ENCODE data around the gene TMEM79.

TMEM79 gene, protein sequence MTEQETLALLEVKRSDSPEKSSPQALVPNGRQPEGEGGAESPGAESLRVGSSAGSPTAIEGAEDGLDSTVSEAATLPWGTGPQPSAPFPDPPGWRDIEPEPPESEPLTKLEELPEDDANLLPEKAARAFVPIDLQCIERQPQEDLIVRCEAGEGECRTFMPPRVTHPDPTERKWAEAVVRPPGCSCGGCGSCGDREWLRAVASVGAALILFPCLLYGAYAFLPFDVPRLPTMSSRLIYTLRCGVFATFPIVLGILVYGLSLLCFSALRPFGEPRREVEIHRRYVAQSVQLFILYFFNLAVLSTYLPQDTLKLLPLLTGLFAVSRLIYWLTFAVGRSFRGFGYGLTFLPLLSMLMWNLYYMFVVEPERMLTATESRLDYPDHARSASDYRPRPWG

GRCh38 chr1:156284112-156284511 lies at the start of gene TMEM79:
TSS of gene TMEM79 (plus strand) at chr1:156284325. CDS start at chr1:156285227, 902 bp downstream.
- no peak for DNase-seq

DNA sequence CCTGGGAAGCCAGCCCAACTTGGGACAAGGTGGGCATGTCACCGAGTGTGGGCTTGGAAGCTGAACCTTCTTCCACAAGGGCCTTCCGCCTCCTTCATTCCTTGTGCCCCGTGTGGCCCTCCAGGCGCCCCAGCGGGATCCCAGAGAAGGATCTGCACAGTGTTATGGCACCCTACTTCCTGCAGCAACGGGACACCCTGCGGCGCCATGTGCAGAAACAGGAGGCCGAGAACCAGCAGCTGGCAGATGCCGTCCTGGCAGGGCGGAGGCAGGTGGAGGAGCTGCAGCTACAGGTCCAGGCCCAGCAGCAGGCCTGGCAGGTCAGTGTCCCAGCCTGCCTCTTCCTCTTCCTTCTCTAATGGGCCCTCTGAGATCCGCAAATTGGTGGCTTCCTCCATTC lies 48.0 kb upstream of the TMEM79 start:
- no peak for DNase-seq

DNA sequence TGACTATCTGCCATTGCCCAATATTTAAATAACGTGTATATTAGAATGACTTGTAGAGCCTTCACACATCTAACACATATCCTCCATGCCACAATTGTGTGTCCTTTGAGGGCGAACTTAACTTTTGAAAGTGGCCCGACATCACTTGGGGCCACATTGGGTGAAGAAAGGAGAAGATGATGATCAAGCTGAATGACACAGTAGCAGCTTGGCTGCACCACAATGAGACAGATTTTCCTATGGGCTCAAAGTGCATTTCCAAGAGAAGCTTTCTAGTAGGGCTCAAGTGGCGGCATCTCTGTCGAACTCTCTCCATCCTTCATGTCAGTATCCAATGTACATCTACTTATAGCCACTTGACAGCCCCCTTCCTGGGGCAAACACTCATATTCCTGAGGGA lies 45.9 kb upstream of the TMEM79 start:
- no peak for DNase-seq

GRCh38 chr1:156241311-156241811 lies 42.8 kb upstream of the TMEM79 start:
- DNase-seq: no peak

- DNase-seq: no peak
These were observed 42.2 kb upstream of the TMEM79 start, which contains the start of gene BGLAP for GRCh38 chr1:156241926-156242325. TSS of gene BGLAP (plus strand) at chr1:156242184. CDS start at chr1:156242232, 48 bp downstream.

GRCh38 chr1:156242738-156243137 lies 41.4 kb upstream of the TMEM79 start:
- DNase-seq: no peak

DNA sequence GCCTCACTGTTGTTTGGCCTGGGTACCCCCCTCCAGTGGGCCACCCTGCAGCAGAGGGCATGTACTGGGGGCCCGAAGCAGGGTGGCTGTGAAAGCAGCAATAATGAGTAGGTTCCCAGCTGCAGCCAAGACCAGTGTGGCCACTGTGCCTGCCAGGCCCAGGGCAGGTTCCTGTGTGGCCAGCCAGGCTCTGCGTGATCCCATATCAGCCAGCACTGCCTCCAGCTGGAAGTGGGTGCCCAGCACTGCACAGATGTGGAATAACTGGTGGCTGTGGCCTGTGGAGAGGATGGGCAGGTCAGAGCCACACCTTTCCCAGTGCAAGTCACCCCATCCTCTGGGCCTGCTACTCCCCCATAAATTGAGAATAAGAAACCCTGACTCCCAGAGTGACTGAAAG lies 40.0 kb upstream of the TMEM79 start:
- DNase-seq: no peak

- no peak for DNase-seq
These were observed 39.4 kb upstream of the TMEM79 start for GRCh38 chr1:156244712-156245111.

DNA sequence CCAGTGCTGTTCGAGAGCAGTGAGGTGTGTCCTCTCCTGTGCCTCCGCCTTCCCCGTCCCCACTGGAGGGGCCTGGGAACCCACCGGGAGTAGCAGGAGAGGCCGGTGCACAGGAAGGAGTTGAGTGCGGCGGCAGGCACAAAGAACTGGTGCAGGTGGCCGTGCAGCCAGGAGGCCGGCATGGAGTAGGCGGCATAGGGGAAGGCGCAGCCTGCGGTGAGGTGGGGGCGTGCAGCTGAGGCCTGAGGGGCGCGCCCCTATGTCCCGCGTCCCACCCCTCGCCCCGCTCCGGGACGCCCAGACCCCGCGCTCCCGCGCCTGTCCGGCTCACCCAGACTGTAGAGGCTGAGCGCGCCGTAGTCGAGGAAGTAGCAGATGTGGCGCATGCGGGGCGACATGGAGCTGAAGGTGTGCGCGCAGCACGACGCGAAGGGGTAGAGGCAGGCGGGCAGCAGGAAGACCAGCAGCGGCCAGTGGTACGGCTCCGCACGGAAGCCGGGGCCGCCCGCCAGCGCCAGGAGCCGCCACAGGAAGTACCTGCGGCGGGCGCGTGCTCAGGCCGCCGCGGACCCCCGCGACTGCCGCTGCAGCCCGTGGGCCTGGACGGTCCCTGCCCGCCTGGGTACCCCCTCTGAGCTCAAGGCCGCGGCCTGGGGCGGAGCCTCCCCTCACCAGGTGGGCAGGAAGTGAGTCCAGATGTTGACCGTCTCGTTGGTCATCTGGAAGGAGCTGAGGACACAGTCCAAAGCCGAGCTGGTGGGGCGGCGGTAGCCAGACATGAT lies 38.5 kb upstream of the TMEM79 start:
- peak; percentile 40 for DNase-seq

DNA sequence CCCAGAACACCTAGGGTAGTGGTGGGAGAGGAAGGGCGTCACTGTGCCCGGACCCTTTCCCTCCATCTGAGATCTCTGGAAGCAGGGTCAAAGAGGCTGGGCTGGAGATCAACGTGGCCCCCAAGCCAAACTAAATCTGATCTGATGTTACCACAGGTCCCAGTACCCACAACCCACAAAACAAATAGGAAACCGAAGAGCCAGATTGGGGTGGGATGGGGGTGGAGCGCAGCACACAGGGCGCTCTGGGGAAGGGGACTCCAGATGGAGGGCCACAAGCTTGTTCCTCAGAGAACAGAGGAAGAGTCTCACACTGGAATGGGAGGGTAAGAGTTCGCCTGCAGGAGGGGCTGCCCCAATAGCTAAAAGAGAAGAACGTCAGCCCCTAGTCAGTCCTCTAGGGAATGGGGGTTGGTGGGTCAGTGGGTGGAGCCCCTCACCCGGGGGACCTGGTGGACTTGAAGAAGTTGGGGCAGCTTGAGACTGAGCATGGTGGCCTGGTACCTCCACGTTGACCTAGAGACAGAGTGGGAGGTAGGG lies 37.8 kb upstream of the TMEM79 start:
- no peak for DNase-seq

GRCh38 chr1:156246781-156247459 lies 37.2 kb upstream of the TMEM79 start:
- no peak for DNase-seq

DNA sequence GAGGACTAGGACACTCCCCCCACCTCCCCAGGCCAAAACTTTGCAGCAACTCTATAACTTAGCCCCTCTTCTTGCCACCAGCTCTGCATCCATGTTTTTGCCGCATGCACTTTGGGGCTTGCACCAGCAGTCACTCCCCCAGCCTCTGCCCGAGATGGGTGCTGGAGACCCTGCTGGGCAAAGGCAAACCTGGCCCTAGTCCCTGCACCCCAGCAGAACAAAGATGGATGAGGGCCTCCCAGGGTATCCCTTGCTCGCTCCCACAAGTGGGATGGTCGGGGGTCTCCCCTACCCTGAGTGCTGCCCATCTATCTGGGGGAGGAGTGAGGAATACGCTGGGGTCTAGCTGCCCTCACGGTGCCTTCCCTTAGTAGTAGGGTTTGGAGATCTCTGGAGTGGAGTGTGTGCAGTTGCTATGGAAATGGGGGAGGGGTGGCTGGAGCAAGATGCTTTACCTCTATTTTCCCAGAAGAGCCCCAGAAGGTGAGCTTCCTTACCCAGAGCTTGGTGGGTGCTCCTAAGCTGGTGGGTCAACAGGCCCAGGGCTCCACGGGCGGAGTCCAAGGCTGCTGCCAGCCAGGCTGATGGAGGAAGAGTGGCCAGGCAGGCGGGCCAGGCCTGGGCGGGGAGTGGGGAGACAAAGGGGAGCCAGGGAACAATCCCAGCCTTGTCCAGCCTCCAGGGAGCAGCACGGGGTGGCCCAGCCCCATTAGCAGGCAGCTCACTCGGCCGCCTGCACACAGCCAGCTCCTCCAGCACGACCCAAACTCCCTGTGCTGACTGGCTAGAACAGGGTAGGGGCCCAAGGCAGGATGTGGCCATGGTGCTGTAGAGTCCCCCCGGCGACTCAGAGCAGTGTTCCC lies 36.4 kb upstream of the TMEM79 start, which contains the start of gene PAQR6:
TSS of gene PAQR6 (minus strand) at position 597 of the 863 bp plus-strand sequence. CDS start 1,325 bp downstream, outside the sequence.
- DNase-seq: no peak

DNA sequence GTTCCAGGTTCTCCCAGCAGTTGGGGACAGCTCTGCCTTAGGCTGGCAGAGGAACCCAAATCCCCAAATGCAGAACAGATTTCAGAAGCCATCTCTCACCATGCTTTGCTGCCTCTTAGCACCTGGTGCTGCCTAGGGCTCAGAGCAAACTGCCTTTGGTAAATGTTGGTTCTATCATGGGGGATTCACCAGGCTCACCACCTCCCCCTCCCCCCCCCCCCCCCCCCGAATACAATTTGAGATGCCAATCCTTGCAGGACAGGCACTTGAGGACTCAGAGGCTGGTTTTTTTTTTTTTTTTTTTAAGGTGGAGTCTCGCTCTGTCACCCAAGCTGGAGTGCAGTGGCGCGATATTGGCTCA lies 35.8 kb upstream of the TMEM79 start:
- no peak for DNase-seq

DNA sequence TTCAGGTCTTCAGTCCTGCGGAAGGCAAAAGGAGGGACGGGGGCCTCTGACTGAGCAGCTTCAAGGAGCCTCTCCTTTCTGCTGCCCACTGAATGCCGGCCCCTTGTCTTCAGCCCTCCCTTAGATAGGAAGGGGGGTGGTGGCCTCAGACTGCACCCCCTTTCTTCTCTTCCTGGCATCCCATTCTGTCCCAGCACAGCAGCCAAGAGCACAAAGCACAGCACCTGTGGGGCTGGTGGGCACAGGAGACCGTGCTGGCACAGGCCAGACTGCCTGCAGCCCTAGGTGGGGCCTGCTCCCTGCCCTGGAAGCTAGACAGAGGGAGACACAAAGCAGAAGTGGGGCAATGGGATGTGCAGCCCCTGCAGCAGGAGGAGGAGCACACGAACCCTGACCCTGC lies 34.5 kb upstream of the TMEM79 start:
- no peak for DNase-seq

DNA sequence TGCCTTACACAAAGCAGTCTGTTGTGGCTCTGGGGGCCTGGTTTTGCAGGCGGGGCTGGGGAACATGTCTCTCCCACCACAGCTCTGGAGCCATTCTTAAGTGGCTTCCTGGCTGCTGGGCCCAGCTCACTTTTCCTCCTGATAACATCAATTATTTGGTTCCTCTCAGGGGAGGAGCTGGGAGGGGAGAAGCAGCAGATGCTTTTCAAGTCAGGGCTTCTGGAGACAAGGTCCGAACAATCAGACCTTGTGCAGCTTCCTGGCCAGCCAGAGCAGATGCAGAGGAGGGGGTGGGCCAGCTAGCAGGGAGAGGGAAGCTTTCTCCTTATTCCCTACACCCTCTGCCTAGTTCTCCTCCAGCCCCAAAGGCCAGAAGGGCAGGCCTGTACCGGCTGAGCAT lies 32.6 kb upstream of the TMEM79 start:
- DNase-seq: no peak

DNA sequence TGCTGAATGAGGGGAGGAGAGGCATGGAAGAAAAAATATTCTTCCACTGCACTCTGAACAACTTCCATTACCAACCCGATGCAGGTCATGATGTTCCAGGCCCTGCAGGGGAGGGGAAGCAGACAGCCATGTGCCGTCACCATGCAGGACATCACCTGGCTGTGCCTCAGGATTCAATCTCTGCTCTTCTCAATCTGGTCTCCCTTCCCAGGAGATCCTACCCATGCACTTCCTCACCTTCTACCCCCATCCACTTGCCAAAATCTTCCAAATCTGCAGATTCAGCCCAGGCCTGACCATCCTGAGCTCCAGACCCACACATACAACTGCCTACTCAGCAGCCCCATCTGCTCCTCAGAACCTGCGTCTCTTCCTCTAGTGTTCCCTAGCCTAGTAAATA lies 30.5 kb upstream of the TMEM79 start:
- no peak for DNase-seq

GRCh38 chr1:156257711-156258110 lies 26.4 kb upstream of the TMEM79 start:
- DNase-seq: no peak

- no peak for DNase-seq
These were observed 25.3 kb upstream of the TMEM79 start for GRCh38 chr1:156258859-156259258.

- no peak for DNase-seq
These were observed 24.3 kb upstream of the TMEM79 start for GRCh38 chr1:156259805-156260204.

- DNase-seq: no peak
These were observed 23.2 kb upstream of the TMEM79 start for GRCh38 chr1:156260896-156261295.

GRCh38 chr1:156262461-156263287 lies 21.5 kb upstream of the TMEM79 start:
- DNase-seq: no peak
